ENCODE data around the gene BLOC1S4.

DNA sequence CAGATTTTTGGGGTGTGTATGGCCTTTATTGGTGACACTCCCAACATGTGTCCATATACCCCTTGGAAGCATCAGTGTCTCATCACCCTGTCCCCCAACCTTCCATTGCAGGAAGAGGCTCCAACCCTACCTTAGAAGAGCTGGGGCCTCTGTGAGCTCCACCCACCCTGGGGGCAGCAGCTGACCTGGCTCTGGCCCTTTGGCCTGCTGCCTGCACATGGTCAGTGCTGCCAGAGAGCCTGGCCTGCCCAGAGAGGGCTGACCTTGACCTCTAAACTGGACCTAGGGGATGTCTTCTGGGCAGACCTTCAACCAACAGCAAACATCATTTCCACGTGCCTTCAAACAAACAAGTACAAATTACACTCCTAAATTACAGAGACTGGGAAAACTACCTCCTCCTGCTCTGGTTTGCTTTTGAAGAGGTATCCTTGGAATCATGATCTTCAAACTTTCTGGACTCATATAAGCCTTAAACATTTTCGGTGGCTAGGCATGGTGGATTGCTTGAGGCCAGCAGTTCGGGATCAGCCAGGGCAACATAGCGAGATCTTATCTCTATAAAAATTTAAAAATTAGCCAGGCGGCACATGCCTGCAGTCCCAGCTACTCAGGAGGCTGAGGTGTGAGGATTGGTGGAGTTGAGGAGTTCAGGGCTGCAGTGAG, 39.2 kb downstream of the BLOC1S4 start:
- TF ChIP-seq, protein P1, sequence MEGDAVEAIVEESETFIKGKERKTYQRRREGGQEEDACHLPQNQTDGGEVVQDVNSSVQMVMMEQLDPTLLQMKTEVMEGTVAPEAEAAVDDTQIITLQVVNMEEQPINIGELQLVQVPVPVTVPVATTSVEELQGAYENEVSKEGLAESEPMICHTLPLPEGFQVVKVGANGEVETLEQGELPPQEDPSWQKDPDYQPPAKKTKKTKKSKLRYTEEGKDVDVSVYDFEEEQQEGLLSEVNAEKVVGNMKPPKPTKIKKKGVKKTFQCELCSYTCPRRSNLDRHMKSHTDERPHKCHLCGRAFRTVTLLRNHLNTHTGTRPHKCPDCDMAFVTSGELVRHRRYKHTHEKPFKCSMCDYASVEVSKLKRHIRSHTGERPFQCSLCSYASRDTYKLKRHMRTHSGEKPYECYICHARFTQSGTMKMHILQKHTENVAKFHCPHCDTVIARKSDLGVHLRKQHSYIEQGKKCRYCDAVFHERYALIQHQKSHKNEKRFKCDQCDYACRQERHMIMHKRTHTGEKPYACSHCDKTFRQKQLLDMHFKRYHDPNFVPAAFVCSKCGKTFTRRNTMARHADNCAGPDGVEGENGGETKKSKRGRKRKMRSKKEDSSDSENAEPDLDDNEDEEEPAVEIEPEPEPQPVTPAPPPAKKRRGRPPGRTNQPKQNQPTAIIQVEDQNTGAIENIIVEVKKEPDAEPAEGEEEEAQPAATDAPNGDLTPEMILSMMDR (IDR thresholded peaks at IDR 0.05) = no peak
- no peak for TF ChIP-seq EZH2 (IDR thresholded peaks at IDR 0.05; ENCODE audit: borderline replicate concordance, insufficient read depth, low read depth, low read length, poor library complexity, severe bottlenecking)
